Body of pancreas (tissue), 4 donors: ENCODE measurements around the gene TLDC2.

Experiments
- CTCF ChIP-seq, 7 experiments: fragments of 450-650 bp in 4 of 7; fragments of 200-600 bp in 3 of 7; sonication (generic) in 3 of 7; IDR thresholded peaks; one replicate each; pipeline ENCODE4 v1.5.1; 2016 to 2019; ENCODE audit warnings: antibody characterized with exemption in 7 of 7
- POLR2A ChIP-seq, 3 donors: fragments of 450-650 bp; IDR thresholded peaks; one replicate each; pipeline ENCODE4 v1.6.1; 2016; ENCODE audit warnings: antibody characterized with exemption in 3 of 3, mild to moderate bottlenecking in 2 of 3

DNA sequence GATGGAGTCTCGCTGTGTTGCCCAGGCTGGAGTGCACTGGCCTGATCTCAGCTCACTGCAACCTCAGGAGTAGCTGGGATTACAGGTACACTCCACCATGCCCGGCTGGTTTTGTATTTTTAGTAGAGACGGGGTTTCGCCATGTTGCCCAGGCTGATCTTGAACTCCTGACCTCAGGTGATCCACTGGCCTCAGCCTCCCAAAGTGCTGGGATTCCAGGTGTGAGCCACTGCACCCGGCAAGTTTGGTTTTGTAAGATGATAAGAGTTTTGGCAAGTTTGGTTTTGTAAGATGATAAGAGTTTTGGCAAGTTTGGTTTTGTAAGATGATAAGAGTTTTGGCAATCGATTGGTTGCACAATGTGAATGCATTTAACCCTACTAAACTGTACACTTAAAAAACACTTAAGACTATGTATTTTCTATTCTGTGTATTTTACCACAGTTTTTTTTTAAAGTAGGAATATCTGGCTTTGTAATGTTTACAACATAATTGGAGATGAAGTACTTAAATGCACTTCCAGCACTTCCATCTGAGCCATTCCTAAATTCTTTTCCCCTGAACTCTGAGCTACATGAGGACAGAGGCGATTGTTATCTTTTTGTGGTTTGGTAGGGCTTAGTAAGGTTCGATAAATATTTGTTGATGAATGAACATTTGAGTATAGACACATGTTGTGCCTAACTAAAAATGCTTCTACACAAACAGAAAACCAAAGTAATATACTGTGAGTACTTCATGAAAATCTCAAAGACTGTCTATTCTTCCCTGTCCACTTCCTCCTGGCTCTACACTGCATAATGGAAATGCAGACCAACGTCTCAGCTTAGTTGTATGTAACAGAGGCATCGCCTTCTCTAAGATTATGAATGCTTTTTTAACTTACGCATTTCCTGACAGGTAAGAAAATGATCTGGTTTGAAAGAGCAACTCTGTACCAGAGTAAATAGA lies 56.8 kb downstream of the TLDC2 start:
- no peak for TF ChIP-seq CTCF (IDR thresholded peaks at IDR 0.05)
- no peak for TF ChIP-seq POLR2A (IDR thresholded peaks at IDR 0.05)
